KMS-11 (cell line): ENCODE data around the gene CHERP.

ENCODE experiments used
- H2AFZ ChIP-seq: fragments of 200-600 bp; sonication (generic); 2 replicates; pipeline ENCODE4 v1.6.1; 2016; ENCODE audit warnings: antibody characterized with exemption, mixed run types, low read depth
- H3K27ac ChIP-seq: fragments of 200-600 bp; sonication (generic); 2 replicates; pipeline ENCODE4 v1.6.1; 2016; ENCODE audit warnings: mild to moderate bottlenecking, mixed run types
- H3K27me3 ChIP-seq: fragments of 200-600 bp; sonication (generic); 2 replicates; pipeline ENCODE4 v1.6.1; 2017; ENCODE audit warnings: mild to moderate bottlenecking, low read depth, mixed run types, moderate library complexity; ENCODE audit not compliant: insufficient read depth
- H3K36me3 ChIP-seq: fragments of 200-600 bp; sonication (generic); 2 replicates; pipeline ENCODE4 v1.6.1; 2017; ENCODE audit warnings: mild to moderate bottlenecking, mixed run types; ENCODE audit not compliant: insufficient read depth
- H3K4me1 ChIP-seq: fragments of 200-600 bp; sonication (generic); 2 replicates; pipeline ENCODE4 v1.6.1; 2016; ENCODE audit warnings: mild to moderate bottlenecking, low read depth, mixed run types; ENCODE audit not compliant: poor library complexity, severe bottlenecking
- H3K4me2 ChIP-seq: fragments of 200-600 bp; sonication (generic); 2 replicates; pipeline ENCODE4 v1.7.0; 2016; ENCODE audit warnings: mild to moderate bottlenecking, mixed run types
- H3K4me3 ChIP-seq: fragments of 200-600 bp; sonication (generic); IDR thresholded peaks from 2 replicates; pipeline ENCODE4 v1.6.1; 2017; ENCODE audit warnings: low read depth, low read length, mixed read lengths; ENCODE audit not compliant: insufficient read depth
- H3K79me2 ChIP-seq: fragments of 200-600 bp; sonication (generic); 2 replicates; pipeline ENCODE4 v1.6.1; 2016; ENCODE audit warnings: low read depth, mixed run types; ENCODE audit not compliant: insufficient read depth
- H3K9ac ChIP-seq: fragments of 200-600 bp; sonication (generic); 2 replicates; pipeline ENCODE4 v1.6.1; 2016; ENCODE audit warnings: mild to moderate bottlenecking, mixed run types
- H4K20me1 ChIP-seq: fragments of 200-600 bp; sonication (generic); 2 replicates; pipeline ENCODE4 v1.6.1; 2016; ENCODE audit warnings: mild to moderate bottlenecking, mixed run types; ENCODE audit not compliant: insufficient read depth
- TF ChIP-seq, protein P1 (sequence below): fragments of 200-600 bp; sonication (generic); conservative IDR thresholded peaks from 2 replicates; pipeline ENCODE4 v1.6.1; 2017; ENCODE audit warnings: low read depth, mild to moderate bottlenecking, antibody characterized with exemption, low read length, moderate library complexity, mixed read lengths

Gene CHERP

DNA sequence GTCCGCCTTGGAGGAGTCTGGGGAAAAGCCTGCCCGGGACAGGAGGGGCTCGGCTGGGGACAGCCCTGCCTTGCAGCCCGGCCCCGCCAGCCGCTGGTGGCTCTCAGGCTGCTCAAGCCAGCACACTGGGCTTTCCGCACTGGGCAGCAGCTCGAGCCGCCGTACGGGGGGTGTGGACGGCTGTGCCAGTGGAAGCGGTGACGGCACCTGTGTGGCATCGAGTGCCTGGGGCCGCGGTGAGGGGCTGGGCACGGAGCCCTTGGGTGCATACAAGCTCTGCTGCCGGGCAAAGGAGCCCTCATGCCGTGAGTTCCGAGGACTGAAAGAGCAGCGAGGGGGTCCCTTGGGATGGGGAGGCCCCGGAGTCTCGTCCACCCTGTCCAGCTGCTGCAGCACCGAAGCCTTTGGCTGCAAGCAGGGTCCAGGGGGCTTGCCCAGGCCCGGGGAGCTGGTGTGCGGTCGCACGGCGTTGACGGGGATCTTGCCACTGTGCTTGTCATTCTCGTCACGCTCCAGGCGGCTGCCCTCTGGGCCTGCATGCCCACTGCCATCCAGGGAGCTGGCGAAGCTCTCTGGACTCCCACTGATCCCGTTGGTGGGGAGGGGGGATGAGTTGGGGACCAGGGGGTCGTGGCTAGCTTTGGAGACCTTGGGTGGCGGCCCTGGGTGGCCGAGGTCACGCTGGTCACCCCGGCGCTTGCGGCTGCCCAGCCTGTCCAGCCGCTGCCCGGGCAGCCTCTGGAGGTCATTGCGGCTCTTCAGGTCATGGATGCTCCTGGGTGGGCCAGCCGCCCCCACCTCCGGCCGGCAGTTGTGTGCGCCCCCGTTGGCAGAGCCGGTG lies 34.7 kb upstream of the CHERP start:
- Histone ChIP-seq H3K79me2 (peaks cover 81% of the 10 kb centered on the region), H3K4me2 (no peak overlapping the region), H3K27ac (no peak overlapping the region), H2AFZ (no peak overlapping the region), H3K4me1 (peaks cover 15% of the 10 kb centered on the region), H4K20me1 (0 out of 2 replicates have a peak, but pooled peaks cover 4% of the 10 kb centered on the region), H3K36me3 (no peaks in the 10 kb centered on the region; the same call in 1 of the 2 replicates), H3K9ac (no peak overlapping the region), H3K4me3 (no peak overlapping the region), H3K27me3 (no peaks in the 10 kb centered on the region)
- TF ChIP-seq, protein P1, sequence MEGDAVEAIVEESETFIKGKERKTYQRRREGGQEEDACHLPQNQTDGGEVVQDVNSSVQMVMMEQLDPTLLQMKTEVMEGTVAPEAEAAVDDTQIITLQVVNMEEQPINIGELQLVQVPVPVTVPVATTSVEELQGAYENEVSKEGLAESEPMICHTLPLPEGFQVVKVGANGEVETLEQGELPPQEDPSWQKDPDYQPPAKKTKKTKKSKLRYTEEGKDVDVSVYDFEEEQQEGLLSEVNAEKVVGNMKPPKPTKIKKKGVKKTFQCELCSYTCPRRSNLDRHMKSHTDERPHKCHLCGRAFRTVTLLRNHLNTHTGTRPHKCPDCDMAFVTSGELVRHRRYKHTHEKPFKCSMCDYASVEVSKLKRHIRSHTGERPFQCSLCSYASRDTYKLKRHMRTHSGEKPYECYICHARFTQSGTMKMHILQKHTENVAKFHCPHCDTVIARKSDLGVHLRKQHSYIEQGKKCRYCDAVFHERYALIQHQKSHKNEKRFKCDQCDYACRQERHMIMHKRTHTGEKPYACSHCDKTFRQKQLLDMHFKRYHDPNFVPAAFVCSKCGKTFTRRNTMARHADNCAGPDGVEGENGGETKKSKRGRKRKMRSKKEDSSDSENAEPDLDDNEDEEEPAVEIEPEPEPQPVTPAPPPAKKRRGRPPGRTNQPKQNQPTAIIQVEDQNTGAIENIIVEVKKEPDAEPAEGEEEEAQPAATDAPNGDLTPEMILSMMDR = no peak

DNA sequence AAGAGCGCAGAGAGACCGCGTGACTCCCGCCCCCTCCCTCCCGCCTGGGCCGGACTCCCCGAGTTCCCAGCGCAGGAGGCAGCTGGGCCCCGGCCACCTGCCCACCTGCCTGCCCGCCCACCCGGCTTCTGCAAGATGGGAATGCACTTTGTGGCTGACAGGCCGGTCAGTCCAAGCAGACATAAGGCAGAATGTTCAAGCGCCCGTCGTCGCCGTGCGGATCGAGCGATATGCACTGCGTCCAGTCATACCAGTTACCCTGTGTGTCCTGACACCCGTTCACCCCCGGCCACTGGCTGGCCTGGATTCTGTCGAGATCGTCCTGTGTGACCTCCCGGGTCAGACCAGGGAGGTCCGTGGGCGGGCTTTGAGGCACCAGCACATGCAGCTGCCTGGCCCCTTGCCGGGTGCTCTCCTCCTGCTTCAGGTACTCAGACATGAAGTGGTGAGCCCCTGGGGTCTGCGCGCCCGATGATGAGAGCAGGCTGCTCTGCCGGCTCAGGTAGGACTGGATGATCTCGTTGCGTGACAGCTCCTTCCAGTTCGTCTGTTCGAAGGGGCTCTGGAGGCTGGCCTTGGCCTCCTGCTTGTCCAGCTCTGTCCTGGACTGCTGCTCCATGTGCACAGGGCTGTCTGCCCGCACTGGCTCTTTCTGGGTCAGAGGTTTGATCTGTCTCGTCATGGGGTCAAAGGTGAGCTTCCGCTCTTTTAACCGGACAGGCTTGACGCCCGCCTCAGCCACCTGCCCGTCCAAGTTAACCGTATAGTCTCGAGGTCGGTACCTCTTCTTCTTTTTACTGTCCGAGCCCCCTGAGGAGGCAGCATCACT lies 33.8 kb upstream of the CHERP start:
- H3K4me2 ChIP-seq = no peak overlapping the region
- no peak overlapping the region for H3K27ac ChIP-seq
- H3K4me1 ChIP-seq = peaks cover 15% of the 10 kb centered on the region
- TF ChIP-seq, protein P1 = no peak
- H3K79me2 ChIP-seq = peaks cover 81% of the 10 kb centered on the region
- no peak overlapping the region for H2AFZ ChIP-seq
- H4K20me1 ChIP-seq = 0 out of 2 replicates have a peak, but pooled peaks cover 4% of the 10 kb centered on the region
- H3K27me3 ChIP-seq = no peaks in the 10 kb centered on the region
- no peak overlapping the region for H3K9ac ChIP-seq
- no peaks in the 10 kb centered on the region; the same call in 1 of the 2 replicates for H3K36me3 ChIP-seq
- no peak overlapping the region for H3K4me3 ChIP-seq

DNA sequence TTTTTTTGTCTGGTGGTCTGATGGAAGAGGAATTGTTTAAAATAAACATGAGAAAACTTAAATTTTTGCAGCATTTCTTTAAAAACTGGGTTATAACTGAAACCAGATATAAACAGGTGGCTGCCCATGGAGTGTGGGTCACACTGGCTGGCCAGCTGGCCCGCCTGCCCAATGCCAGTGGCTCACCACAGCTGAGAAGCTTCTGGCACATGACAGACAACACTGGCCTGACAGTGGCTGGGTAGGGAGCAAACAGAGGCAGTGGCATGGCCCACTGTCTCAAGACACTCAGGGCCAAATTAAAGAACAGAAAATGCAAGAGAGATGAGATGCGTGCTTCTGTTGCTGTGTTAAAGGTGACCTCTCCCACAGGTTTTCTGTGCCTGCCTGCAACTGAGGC lies 33.0 kb upstream of the CHERP start:
- TF ChIP-seq, protein P1 = no peak
- no peak overlapping the region; the same call in 1 of the 2 replicates for H3K27ac ChIP-seq
- no peak overlapping the region for H2AFZ ChIP-seq
- no peaks in the 10 kb centered on the region; the same call in 1 of the 2 replicates for H3K36me3 ChIP-seq
- H3K4me2 ChIP-seq = no peak overlapping the region
- 0 out of 2 replicates have a peak, but pooled peaks cover 4% of the 10 kb centered on the region for H4K20me1 ChIP-seq
- H3K9ac ChIP-seq = no peak overlapping the region
- H3K4me3 ChIP-seq = no peak overlapping the region
- H3K79me2 ChIP-seq = peaks cover 81% of the 10 kb centered on the region
- no peaks in the 10 kb centered on the region for H3K27me3 ChIP-seq
- H3K4me1 ChIP-seq = peaks cover 22% of the 10 kb centered on the region

DNA sequence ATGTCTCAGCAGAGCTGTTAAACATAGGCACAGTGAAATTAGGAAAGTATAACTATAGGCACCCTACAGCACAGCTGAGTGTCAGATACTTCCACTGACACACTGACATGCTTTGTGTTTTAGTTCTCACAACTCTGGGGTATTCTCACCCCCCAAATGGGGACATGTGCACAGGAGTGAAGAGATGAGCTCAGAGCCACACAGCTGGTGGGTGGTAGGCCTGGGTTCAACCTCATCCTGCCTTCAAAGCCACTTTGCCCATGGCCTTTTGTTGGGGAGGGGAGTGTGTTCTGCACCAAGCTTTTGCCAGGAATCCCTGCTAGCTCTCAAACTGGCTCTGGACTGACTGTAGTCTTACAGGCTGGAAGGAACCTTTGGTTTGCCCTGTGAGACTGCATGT lies 31.7 kb upstream of the CHERP start:
- peaks cover 75% of the 10 kb centered on the region for H3K79me2 ChIP-seq

More for the DNA sequence above, 31.7 kb upstream of the CHERP start:
- Histone ChIP-seq H3K36me3 (no peaks in the 10 kb centered on the region; the same call in 1 of the 2 replicates), H3K27ac (no peak overlapping the region; the same call in 1 of the 2 replicates), H3K4me3 (no peak overlapping the region), H2AFZ (no peak overlapping the region), H3K4me2 (peak overlapping the region; percentile 96), H3K4me1 (peaks cover 22% of the 10 kb centered on the region), H4K20me1 (0 out of 2 replicates have a peak, but pooled peaks cover 4% of the 10 kb centered on the region), H3K9ac (no peak overlapping the region), H3K27me3 (no peaks in the 10 kb centered on the region)
- TF ChIP-seq, protein P1 = no peak
